ENCODE results near the gene GDPD5. TPM values are rescaled to one million over a fixed set of nuclear protein-coding genes. Genes with fewer than 3 reads are reported as not detected.

The GDPD5 gene
- total and polyA plus RNA-seq, 12 donors: 4.1 to 110 (median 14.5) TPM

GRCh38 chr11:75566763-75567279 is 41.1 kb upstream of the GDPD5 start:
- no peaks in the 10 kb centered on the region for H3K9me3 ChIP-seq (replicated peaks in 1 of 3)
- DNase-seq: peak in 1 of 7 donors; percentile 12
- H3K36me3 ChIP-seq (replicated peaks in 1 of 2): peaks cover 0 to 58% of the 10 kb centered on the region in 2 donors
- no peaks in the 10 kb centered on the region for H3K27me3 ChIP-seq
- peaks cover 37 to 50% of the 10 kb centered on the region in 2 donors for H3K4me1 ChIP-seq (replicated peaks in 1 of 2)
- peak overlapping the region in 1 of 5 donors; percentile 99 for H3K27ac ChIP-seq
- 85 to 92% (median 87%) methylated on average over 18 to 34 of the region's 34 CpGs for WGBS, 4 donors
- no peak overlapping the region for H3K4me3 ChIP-seq
- intact Hi-C loops (cut with DNase I): no loop called here
- TF ChIP-seq CTCF (IDR thresholded peaks at IDR 0.05) (no peak), POLR2A (IDR thresholded peaks at IDR 0.05) (no peak)

GRCh38 chr11:75565916-75566762 is 40.4 kb upstream of the GDPD5 start:
- peak in 1 of 7 donors; percentile 16 for DNase-seq
- 18 to 72% (median 64%) methylated on average over 3 to 43 of the region's 43 CpGs for WGBS, 4 donors
- peaks cover 40 to 50% of the 10 kb centered on the region in 2 donors for H3K4me1 ChIP-seq (replicated peaks in 1 of 2)
- TF ChIP-seq POLR2A (IDR thresholded peaks at IDR 0.05) (no peak), CTCF (IDR thresholded peaks at IDR 0.05) (no peak)
- intact Hi-C loops (cut with DNase I): no loop called here
- H3K27ac ChIP-seq: peak overlapping the region in 4 of 5 donors; percentile 7 to 100 (median 99)
- no peaks in the 10 kb centered on the region for H3K9me3 ChIP-seq (replicated peaks in 1 of 3)
- peaks cover 0 to 51% of the 10 kb centered on the region in 2 donors for H3K36me3 ChIP-seq (replicated peaks in 1 of 2)
- H3K27me3 ChIP-seq: no peaks in the 10 kb centered on the region
- H3K4me3 ChIP-seq: no peak overlapping the region

GRCh38 chr11:75565221-75565814 is 39.6 kb upstream of the GDPD5 start:
- Histone ChIP-seq H3K4me1 (replicated peaks in 1 of 2) (peaks cover 40 to 50% of the 10 kb centered on the region in 2 donors), H3K27ac (peak overlapping the region in 4 of 5 donors; percentile 96 to 100 (median 99)), H3K36me3 (replicated peaks in 1 of 2) (peaks cover 0 to 43% of the 10 kb centered on the region in 2 donors), H3K4me3 (peak overlapping the region in 1 of 4 donors; percentile 83), H3K9me3 (replicated peaks in 1 of 3) (no peaks in the 10 kb centered on the region), H3K27me3 (no peaks in the 10 kb centered on the region)
- DNase-seq: peak; percentile 77 to 93 (median 91)
- TF ChIP-seq POLR2A (IDR thresholded peaks at IDR 0.05) (no peak), CTCF (IDR thresholded peaks at IDR 0.05) (no peak)
- 25 to 39% (median 28%) methylated on average over 3 to 5 of the region's 5 CpGs for WGBS, 4 donors
- intact Hi-C loops (cut with DNase I): no loop called here

- WGBS, 4 donors: 15 to 43% (median 26%) methylated on average over 2 to 9 of the region's 9 CpGs
- peak overlapping the region; percentile 96 to 100 (median 99) for H3K27ac ChIP-seq
- H3K9me3 ChIP-seq (replicated peaks in 1 of 3): no peaks in the 10 kb centered on the region
- peak; percentile 68 to 85 (median 81) for DNase-seq
- intact Hi-C loops (cut with DNase I): no loop called here
- peaks cover 49 to 60% of the 10 kb centered on the region in 2 donors for H3K4me1 ChIP-seq (replicated peaks in 1 of 2)
- TF ChIP-seq POLR2A (IDR thresholded peaks at IDR 0.05) (peak in 1 of 2 donors; percentile 47), CTCF (IDR thresholded peaks at IDR 0.05) (peak; percentile 19 to 68 (median 61))
- H3K36me3 ChIP-seq (replicated peaks in 1 of 2): peaks cover 0 to 30% of the 10 kb centered on the region in 2 donors
- no peaks in the 10 kb centered on the region for H3K27me3 ChIP-seq
- H3K4me3 ChIP-seq: peak overlapping the region in 2 of 4 donors; percentile 24 to 83
These were observed 38.3 kb upstream of the GDPD5 start for GRCh38 chr11:75563978-75564552.

Data from adrenal gland (tissue), 12 donors.